Colonic mucosa (tissue), 4 donors: ENCODE measurements around the gene ZFHX3. TPM values are rescaled to one million over a fixed set of nuclear protein-coding genes. Genes with fewer than 3 reads are reported as not detected.

Source experiments
- DNase-seq: peaks from one replicate; pipeline ENCODE4 v3.0.0-alpha.2; 2020
- H3K27ac ChIP-seq: fragments of 200-600 bp; one replicate; pipeline ENCODE4 v1.8.0; 2021
- H3K27me3 ChIP-seq: fragments of 200-600 bp; one replicate; pipeline ENCODE4 v1.8.0; 2021
- H3K36me3 ChIP-seq: fragments of 200-600 bp; one replicate; pipeline ENCODE4 v1.8.0; 2021
- H3K4me1 ChIP-seq: fragments of 200-600 bp; one replicate; pipeline ENCODE4 v1.8.0; 2021; ENCODE audit warnings: mild to moderate bottlenecking
- H3K4me3 ChIP-seq: fragments of 200-600 bp; one replicate; pipeline ENCODE4 v1.8.0; 2021
- H3K9ac ChIP-seq, 2 donors: one replicate each; pipeline ENCODE4 v1.7.0; 2013; ENCODE audit warnings: control low read depth in 2 of 2, low read depth in 2 of 2, low read length in 2 of 2
- H3K9me3 ChIP-seq: fragments of 200-600 bp; one replicate; pipeline ENCODE4 v1.8.0; 2021
- intact Hi-C: fragments of 100-400 bp; cut with DNase I; formaldehyde crosslinking; loops from one replicate; pipeline ENCODE4 v1.14.1; 2022
- total RNA-seq, 2 donors: library from RNA; stranded (reverse); fragmentation: NEBNext Ultra II Directional in 1 of 2; extraction: Animal tissue kit (Norgen Biotek cat#: 25700) in 1 of 2; gene quantifications; one replicate each; pipeline ENCODE4 v1.2.1, GENCODE V29; 2021
- TF ChIP-seq, protein P1 (sequence below): fragments of 200-600 bp; IDR thresholded peaks from one replicate; pipeline ENCODE4 v1.8.0; 2022; ENCODE audit warnings: antibody characterized with exemption, mild to moderate bottlenecking
- donor health status: healthy.
- donor health status: DM: no; HTN: no; CAD: no.
- donor health status: DM: no; HTN: no; CAD: no.

Gene ZFHX3
- total RNA-seq, 2 donors from 2014 or later = 10.5 to 12.8 TPM

DNA sequence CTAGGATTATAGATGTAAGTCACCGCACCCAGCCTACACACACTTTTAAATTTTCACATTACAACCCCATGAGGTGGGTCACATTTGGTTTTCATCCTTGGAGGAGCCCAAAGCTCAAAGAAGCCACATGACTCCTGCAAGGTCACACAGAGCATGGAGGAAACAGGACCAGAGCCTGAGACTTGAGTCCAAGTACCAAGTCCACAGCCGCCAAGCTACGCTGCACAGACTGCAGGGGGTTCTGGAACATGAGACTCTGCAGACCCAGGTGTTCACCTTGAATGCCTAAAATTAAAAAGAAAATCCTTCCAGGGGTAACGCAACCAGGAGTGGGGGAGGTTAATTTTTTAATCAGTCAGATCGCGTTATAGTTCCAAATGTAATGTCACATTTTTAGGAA, 150.2 kb downstream of the ZFHX3 start:
- H3K4me3 ChIP-seq = no peak overlapping the region
- H3K27me3 ChIP-seq = no peaks in the 10 kb centered on the region
- no peak for DNase-seq
- intact Hi-C loops = no loop called here
- no peaks in the 10 kb centered on the region for H3K4me1 ChIP-seq
- H3K27ac ChIP-seq = no peak overlapping the region
- TF ChIP-seq, protein P1, sequence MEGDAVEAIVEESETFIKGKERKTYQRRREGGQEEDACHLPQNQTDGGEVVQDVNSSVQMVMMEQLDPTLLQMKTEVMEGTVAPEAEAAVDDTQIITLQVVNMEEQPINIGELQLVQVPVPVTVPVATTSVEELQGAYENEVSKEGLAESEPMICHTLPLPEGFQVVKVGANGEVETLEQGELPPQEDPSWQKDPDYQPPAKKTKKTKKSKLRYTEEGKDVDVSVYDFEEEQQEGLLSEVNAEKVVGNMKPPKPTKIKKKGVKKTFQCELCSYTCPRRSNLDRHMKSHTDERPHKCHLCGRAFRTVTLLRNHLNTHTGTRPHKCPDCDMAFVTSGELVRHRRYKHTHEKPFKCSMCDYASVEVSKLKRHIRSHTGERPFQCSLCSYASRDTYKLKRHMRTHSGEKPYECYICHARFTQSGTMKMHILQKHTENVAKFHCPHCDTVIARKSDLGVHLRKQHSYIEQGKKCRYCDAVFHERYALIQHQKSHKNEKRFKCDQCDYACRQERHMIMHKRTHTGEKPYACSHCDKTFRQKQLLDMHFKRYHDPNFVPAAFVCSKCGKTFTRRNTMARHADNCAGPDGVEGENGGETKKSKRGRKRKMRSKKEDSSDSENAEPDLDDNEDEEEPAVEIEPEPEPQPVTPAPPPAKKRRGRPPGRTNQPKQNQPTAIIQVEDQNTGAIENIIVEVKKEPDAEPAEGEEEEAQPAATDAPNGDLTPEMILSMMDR = no peak
- H3K36me3 ChIP-seq = no peaks in the 10 kb centered on the region
- no peak overlapping the region for H3K9ac ChIP-seq
- no peaks in the 10 kb centered on the region for H3K9me3 ChIP-seq

GRCh38 chr16:72896485-72897118, 151.3 kb downstream of the ZFHX3 start:
- TF ChIP-seq, protein P1 = no peak
- Histone ChIP-seq H3K9ac (no peak overlapping the region), H3K4me1 (no peaks in the 10 kb centered on the region), H3K27ac (no peak overlapping the region), H3K36me3 (no peaks in the 10 kb centered on the region), H3K4me3 (no peak overlapping the region), H3K9me3 (no peaks in the 10 kb centered on the region), H3K27me3 (no peaks in the 10 kb centered on the region)
- DNase-seq = no peak
- intact Hi-C loops = no loop called here

- H3K27ac ChIP-seq = no peak overlapping the region
- no peaks in the 10 kb centered on the region for H3K9me3 ChIP-seq
- H3K4me3 ChIP-seq = no peak overlapping the region
- no peak overlapping the region for H3K9ac ChIP-seq
- intact Hi-C loops = no loop called here
- DNase-seq = no peak
- H3K27me3 ChIP-seq = no peaks in the 10 kb centered on the region
- H3K36me3 ChIP-seq = no peaks in the 10 kb centered on the region
- TF ChIP-seq, protein P1 = no peak
- no peaks in the 10 kb centered on the region for H3K4me1 ChIP-seq
Measured at GRCh38 chr16:72895951-72896350, 152.0 kb downstream of the ZFHX3 start.

GRCh38 chr16:72894293-72895151, 153.4 kb downstream of the ZFHX3 start:
- H3K4me1 ChIP-seq = no peaks in the 10 kb centered on the region
- H3K27ac ChIP-seq = no peak overlapping the region

More at GRCh38 chr16:72894293-72895151, 153.4 kb downstream of the ZFHX3 start:
- H3K36me3 ChIP-seq = no peaks in the 10 kb centered on the region
- no peaks in the 10 kb centered on the region for H3K9me3 ChIP-seq
- H3K9ac ChIP-seq = no peak overlapping the region
- no peak overlapping the region for H3K4me3 ChIP-seq
- DNase-seq = no peak
- H3K27me3 ChIP-seq = no peaks in the 10 kb centered on the region
- TF ChIP-seq, protein P1 = no peak
- intact Hi-C loops = no loop called here
